IMR-90 (cell line): ENCODE data around the gene UQCRC1. TPM values are rescaled to one million over a fixed set of nuclear protein-coding genes. Genes with fewer than 3 reads are reported as not detected.

Experiments
- ATAC-seq: fragments of 200-7000 bp; cut with Tn5 transposase; 2 replicates; pipeline ENCODE4 v1.9.1; 2020; ENCODE audit warnings: low read depth, mild to moderate bottlenecking, moderate library complexity
- BruUV-seq: library from RNA; stranded (reverse); fragments of 400-500 nt; replicated peaks from 2 replicates; lab custom pipeline; 2021; lab: Mats Ljungman, UMichigan
- CTCF ChIA-PET: fragments of 300-600 bp; formaldehyde crosslinking; extraction: SDS; loops from one replicate; lab custom pipeline; 2021; ENCODE audit warnings: antibody characterized with exemption; lab: Yijun Ruan, JAX
- POLR2A ChIA-PET: fragments of 300-600 bp; sonication (Branson Sonifier 250); formaldehyde crosslinking; loops from one replicate; lab custom pipeline; 2022; ENCODE audit warnings: antibody characterized with exemption; ENCODE audit not compliant: unreplicated experiment; lab: Charles Lee
- DNase-seq: peaks from one replicate; pipeline ENCODE4 v3.0.0; 2013
- H2AFZ ChIP-seq: replicated peaks from 2 replicates; pipeline ENCODE3; 2013; ENCODE audit warnings: low read length, mild to moderate bottlenecking; ENCODE audit not compliant: poor library complexity
- H2AK5ac ChIP-seq: 2 replicates; pipeline ENCODE4 v1.6.1; 2013; ENCODE audit warnings: low read depth, low read length, inconsistent platforms
- H2AK9ac ChIP-seq: replicated peaks from 2 replicates; pipeline ENCODE3; 2013; ENCODE audit warnings: mild to moderate bottlenecking, low read depth, low read length, moderate library complexity; ENCODE audit not compliant: poor library complexity
- H2BK120ac ChIP-seq: 2 replicates; pipeline ENCODE4 v1.6.1; 2013; ENCODE audit warnings: low read depth, low read length, inconsistent platforms
- H2BK15ac ChIP-seq: 3 replicates; pipeline ENCODE4 v1.6.1; 2013; ENCODE audit warnings: low read depth, low read length, inconsistent platforms
- H2BK20ac ChIP-seq: 2 replicates; pipeline ENCODE4 v1.6.1; 2013; ENCODE audit warnings: low read depth, mild to moderate bottlenecking, inconsistent platforms, low read length, moderate library complexity
- H2BK5ac ChIP-seq: 2 replicates; pipeline ENCODE4 v1.6.1; 2013; ENCODE audit warnings: mild to moderate bottlenecking, low read depth, low read length, inconsistent platforms; ENCODE audit not compliant: poor library complexity, severe bottlenecking
- H3K14ac ChIP-seq: replicated peaks from 2 replicates; pipeline ENCODE4 v1.6.1; 2013; ENCODE audit warnings: low read depth, low read length, inconsistent platforms
- H3K18ac ChIP-seq: 2 replicates; pipeline ENCODE4 v1.6.1; 2013; ENCODE audit warnings: low read depth, low read length, control low read depth
- H3K23ac ChIP-seq: 2 replicates; pipeline ENCODE4 v1.6.1; 2013; ENCODE audit warnings: low read depth, low read length, inconsistent platforms
- H3K27ac ChIP-seq: 2 replicates; pipeline ENCODE4 v1.5.1; 2013; ENCODE audit warnings: mild to moderate bottlenecking, control low read depth, low read length; ENCODE audit not compliant: insufficient read depth
- H3K27me3 ChIP-seq: 2 replicates; pipeline ENCODE4 v1.6.1; 2013; ENCODE audit warnings: low read length; ENCODE audit not compliant: control insufficient read depth, insufficient read depth
- H3K36me3 ChIP-seq: 2 replicates; pipeline ENCODE4 v1.6.1; 2013; ENCODE audit warnings: low read length, mixed read lengths; ENCODE audit not compliant: control insufficient read depth, insufficient read depth
- H3K4ac ChIP-seq: 2 replicates; pipeline ENCODE4 v1.6.1; 2013; ENCODE audit warnings: low read depth, low read length, inconsistent platforms
- H3K4me1 ChIP-seq: 2 replicates; pipeline ENCODE4 v1.6.1; 2013; ENCODE audit warnings: low read length, mixed read lengths; ENCODE audit not compliant: control insufficient read depth, insufficient read depth
- H3K4me2 ChIP-seq: 2 replicates; pipeline ENCODE4 v1.6.1; 2013; ENCODE audit warnings: low read depth, mild to moderate bottlenecking, control low read depth, low read length, moderate library complexity
- H3K4me3 ChIP-seq: 2 replicates; pipeline ENCODE4 v1.5.1; 2013; ENCODE audit warnings: low read depth, mild to moderate bottlenecking, control low read depth, low read length, moderate library complexity; ENCODE audit not compliant: insufficient read depth
- H3K56ac ChIP-seq: 2 replicates; pipeline ENCODE4 v1.6.1; 2013; ENCODE audit warnings: low read length, inconsistent platforms; ENCODE audit not compliant: insufficient read depth; ENCODE audit errors: extremely low read depth
- H3K79me1 ChIP-seq, 2 experiments: 2 replicates each; pipeline ENCODE4 v1.6.1; 2013; ENCODE audit warnings: low read length in 2 of 2, inconsistent platforms in 1 of 2, low read depth in 1 of 2
- H3K9ac ChIP-seq: 2 replicates; pipeline ENCODE4 v1.6.1; 2013; ENCODE audit warnings: low read depth, low read length, control low read depth
- H3K9me1 ChIP-seq: 2 replicates; pipeline ENCODE4 v1.6.1; 2013; ENCODE audit warnings: low read length, inconsistent platforms; ENCODE audit not compliant: insufficient read depth
- H3K9me3 ChIP-seq: 2 replicates; pipeline ENCODE4 v1.6.1; 2013; ENCODE audit warnings: low read length; ENCODE audit not compliant: control insufficient read depth, insufficient read depth
- H4K20me1 ChIP-seq: 2 replicates; pipeline ENCODE4 v1.6.1; 2013; ENCODE audit warnings: low read length, inconsistent platforms; ENCODE audit not compliant: insufficient read depth
- H4K5ac ChIP-seq: 2 replicates; pipeline ENCODE4 v1.6.1; 2013; ENCODE audit warnings: mild to moderate bottlenecking, low read depth, low read length, control low read depth
- H4K8ac ChIP-seq, 2 experiments: 2 replicates each; pipeline ENCODE4 v1.6.1; 2013; ENCODE audit warnings: low read depth in 2 of 2, low read length in 2 of 2, control low read depth in 1 of 2, inconsistent platforms in 1 of 2
- H4K91ac ChIP-seq: 2 replicates; pipeline ENCODE4 v1.6.1; 2013; ENCODE audit warnings: low read depth, low read length, inconsistent platforms; ENCODE audit not compliant: insufficient read depth
- CHD1 ChIP-seq: IDR thresholded peaks from 2 replicates; pipeline ENCODE4 v1.6.1; 2012; ENCODE audit warnings: low read depth, low read length, improper control_type of control experiment
- FOS ChIP-seq: fragments of 150-350 bp; IDR thresholded peaks from 2 replicates; pipeline ENCODE4 v1.6.1; 2016; ENCODE audit warnings: low read depth, low read length
- MAFK ChIP-seq: IDR thresholded peaks from 2 replicates; pipeline ENCODE4 v1.6.1; 2012; ENCODE audit warnings: low read depth, low read length, improper control_type of control experiment
- MAZ ChIP-seq: IDR thresholded peaks from 2 replicates; pipeline ENCODE4 v1.6.1; 2012; ENCODE audit warnings: low read depth, mild to moderate bottlenecking, low read length, improper control_type of control experiment, moderate library complexity, borderline replicate concordance
- MXI1 ChIP-seq: IDR thresholded peaks from 2 replicates; pipeline ENCODE4 v1.6.1; 2012; ENCODE audit warnings: low read depth, mild to moderate bottlenecking, low read length, moderate library complexity, borderline replicate concordance
- NFE2L2 ChIP-seq: fragments of 150-350 bp; IDR thresholded peaks from 2 replicates; pipeline ENCODE4 v1.6.1; 2016; ENCODE audit warnings: low read depth, mild to moderate bottlenecking, low read length
- POLR2A ChIP-seq: IDR thresholded peaks from 2 replicates; pipeline ENCODE4 v1.6.1; 2012; ENCODE audit warnings: mild to moderate bottlenecking, low read depth, low read length
- RAD21 ChIP-seq: IDR thresholded peaks from 2 replicates; pipeline ENCODE4 v1.6.1; 2012; ENCODE audit warnings: low read length, improper control_type of control experiment
- RCOR1 ChIP-seq: IDR thresholded peaks from 2 replicates; pipeline ENCODE4 v1.6.1; 2012; ENCODE audit warnings: mild to moderate bottlenecking, low read length, improper control_type of control experiment; ENCODE audit not compliant: insufficient replicate concordance
- RFX5 ChIP-seq: IDR thresholded peaks from 2 replicates; pipeline ENCODE4 v1.8.0; 2012; ENCODE audit warnings: low read depth, mild to moderate bottlenecking, low read length, moderate library complexity
- SMC3 ChIP-seq: fragments of 150-350 bp; IDR thresholded peaks from 2 replicates; pipeline ENCODE4 v1.6.1; 2016; ENCODE audit warnings: low read depth, mild to moderate bottlenecking, antibody characterized with exemption, low read length, moderate library complexity
- WGBS, 2 experiments: methylation state at CpG; one replicate each; pipeline versions ENCODE4 v1.1.5 to v1.1.7; 2013; ENCODE audit warnings: missing lambda C conversion rate in 2 of 2; ENCODE audit not compliant: insufficient read length in 1 of 2; ENCODE audit errors: extremely low coverage in 2 of 2; 5-methylcytosine and 5-hydroxymethylcytosine counted together
- dilution Hi-C: fragments of 300-500 bp; cut with HindIII; formaldehyde crosslinking; loops from one replicate; pipeline ENCODE4 v1.14.3; 2018; ENCODE audit warnings: low sequenced_read_pairs; ENCODE audit not compliant: unreplicated experiment
- in situ Hi-C: fragments of 300-500 bp; cut with MboI; formaldehyde crosslinking; loops from 3 replicates; pipeline ENCODE4 v1.14.3; 2019; ENCODE audit warnings: low sequenced_read_pairs, inconsistent platforms, mixed read lengths
- intact Hi-C: fragments of 100-400 bp; cut with micrococcal nuclease; formaldehyde crosslinking; loops from 2 replicates; pipeline ENCODE4 v1.10.0; 2022
- polyA plus RNA-seq, 3 experiments: library from polyadenylated mRNA; depleted of rRNA; stranded (reverse); fragments of >200 nt; gene quantifications; 2 replicates each; pipeline ENCODE4 v1.2.3, GENCODE V29; 2012; ENCODE audit warnings: low replicate concordance in 1 of 3
- total RNA-seq: library from RNA; depleted of rRNA; stranded (reverse); fragments of >200 nt; gene quantifications from 2 replicates; pipeline ENCODE4 v1.2.3, GENCODE V29; 2012
- TF ChIP-seq, protein P1 (sequence below): fragments of 150-350 bp; IDR thresholded peaks from 2 replicates; pipeline ENCODE4 v1.6.1; 2016; ENCODE audit warnings: low read depth, mild to moderate bottlenecking, low read length, moderate library complexity, borderline replicate concordance

Gene UQCRC1
- total and polyA plus RNA-seq, 2 of the 4 experiments (the other 2 are of a cell fraction), result 474 to 1,365 TPM

- no peak overlapping the region for H3K23ac ChIP-seq
- in situ Hi-C loops, result loop anchor here (5.0 kb wide), 1 partner anchor 88 kb away; a partner anchor contains a TSS
- intact Hi-C loops, result no loop called here
- H2BK20ac ChIP-seq, result no peak overlapping the region
- ATAC-seq (no peak), DNase-seq (no peak)
- peaks cover 14% of the 10 kb centered on the region; the same call in 1 of the 2 replicates for H4K20me1 ChIP-seq
- peaks cover 21 to 61% of the 10 kb centered on the region in 2 experiments for H3K79me1 ChIP-seq
- H3K9me1 ChIP-seq, result peaks cover 16% of the 10 kb centered on the region
- no peaks in the 10 kb centered on the region for H3K27me3 ChIP-seq
- H3K18ac ChIP-seq, result no peak overlapping the region
- H4K8ac ChIP-seq, result no peak overlapping the region; a peak in 2 of 4 replicates
- H2BK5ac ChIP-seq, result no peak overlapping the region
- H3K4me3 ChIP-seq, result peak overlapping the region; percentile 67; the same call in 1 of the 2 replicates
- peak overlapping the region; percentile 62 for H3K4me2 ChIP-seq
- no peak overlapping the region for H3K27ac ChIP-seq
- BruUV-seq, result no TSS peak
- dilution Hi-C loops, result no loop called here
- peak overlapping the region; percentile 75; the same call in 1 of the 2 replicates for H3K9ac ChIP-seq
- no peak overlapping the region for H2AK9ac ChIP-seq
- TF ChIP-seq NFE2L2 (no peak), CHD1 (no peak), MAFK (no peak), FOS (no peak), RCOR1 (no peak), RFX5 (no peak), MAZ (no peak), POLR2A (no peak), RAD21 (no peak), MXI1 (no peak), SMC3 (no peak)
- TF ChIP-seq, protein P1, sequence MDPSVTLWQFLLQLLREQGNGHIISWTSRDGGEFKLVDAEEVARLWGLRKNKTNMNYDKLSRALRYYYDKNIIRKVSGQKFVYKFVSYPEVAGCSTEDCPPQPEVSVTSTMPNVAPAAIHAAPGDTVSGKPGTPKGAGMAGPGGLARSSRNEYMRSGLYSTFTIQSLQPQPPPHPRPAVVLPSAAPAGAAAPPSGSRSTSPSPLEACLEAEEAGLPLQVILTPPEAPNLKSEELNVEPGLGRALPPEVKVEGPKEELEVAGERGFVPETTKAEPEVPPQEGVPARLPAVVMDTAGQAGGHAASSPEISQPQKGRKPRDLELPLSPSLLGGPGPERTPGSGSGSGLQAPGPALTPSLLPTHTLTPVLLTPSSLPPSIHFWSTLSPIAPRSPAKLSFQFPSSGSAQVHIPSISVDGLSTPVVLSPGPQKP, result no peak
- H4K5ac ChIP-seq, result no peak overlapping the region
- H2BK120ac ChIP-seq, result no peak overlapping the region
- H3K4me1 ChIP-seq, result peaks cover 22% of the 10 kb centered on the region
- H3K14ac ChIP-seq, result no peak overlapping the region
- H2BK15ac ChIP-seq, result no peak overlapping the region
- POLR2A ChIA-PET, result no interaction called here
- no peaks in the 10 kb centered on the region for H3K9me3 ChIP-seq
- no peaks in the 10 kb centered on the region for H3K36me3 ChIP-seq
- no peak overlapping the region for H3K56ac ChIP-seq
- peak overlapping the region; percentile 5 for H2AK5ac ChIP-seq
- CTCF ChIA-PET, result interaction anchor here (1.0 kb wide), 1 partner anchor 119 kb away, joined by 6 read pairs; no protein-coding TSS in a partner anchor
- H3K4ac ChIP-seq, result no peak overlapping the region
- no peak overlapping the region for H4K91ac ChIP-seq
- 100% methylated on average over 1 of the region's 10 CpGs; no CpG with 5 or more reads in 1 of the 2 experiments for WGBS, 2 experiments
- no peak overlapping the region for H2AFZ ChIP-seq
Measured at GRCh38 chr3:48555231-48555948, 54.1 kb downstream of the UQCRC1 start.
